RWPE1 (cell line): ENCODE data around the gene ADRB1.

Experiments
- CTCF ChIA-PET: fragments of 350-600 bp; sonication (Branson Sonifier 250); formaldehyde crosslinking; extraction: SDS; loops from one replicate; lab custom pipeline; 2021; lab: Yijun Ruan, JAX
- POLR2A ChIA-PET: fragments of 400-600 bp; formaldehyde crosslinking; extraction: SDS; loops from one replicate; lab custom pipeline; 2020; ENCODE audit warnings: antibody characterized with exemption; ENCODE audit not compliant: low non-redundant PET; lab: Yijun Ruan, JAX
- DNase-seq: peaks from one replicate; pipeline ENCODE4 v3.0.0; 2012; ENCODE audit warnings: low spot score
- H3K27ac ChIP-seq: fragments of 450-650 bp; 2 replicates; pipeline ENCODE4 v1.5.1; 2017
- CTCF ChIP-seq: fragments of 450-650 bp; conservative IDR thresholded peaks from 2 replicates; pipeline ENCODE4 v1.5.1; 2017; ENCODE audit warnings: low read depth, mild to moderate bottlenecking

ADRB1 gene

GRCh38 chr10:114046087-114046458, 2.4 kb downstream of the ADRB1 start:
- H3K27ac ChIP-seq, result no peak overlapping the region
- CTCF ChIA-PET, result no interaction called here
- POLR2A ChIA-PET, result no interaction called here
- no peak for TF ChIP-seq CTCF
- no peak for DNase-seq

- no peak for DNase-seq
- ChIA-PET CTCF (interaction anchor here (0.8 kb wide), 1 partner anchor 157 kb away, joined by 3 read pairs; no protein-coding TSS in a partner anchor), POLR2A (no interaction called here)
- TF ChIP-seq CTCF, result no peak
- no peak overlapping the region for H3K27ac ChIP-seq
Observed at GRCh38 chr10:114048472-114048871, 4.8 kb downstream of the ADRB1 start.

GRCh38 chr10:114051714-114052113, 8.0 kb downstream of the ADRB1 start:
- no peak for TF ChIP-seq CTCF
- H3K27ac ChIP-seq, result no peak overlapping the region
- ChIA-PET POLR2A (no interaction called here), CTCF (no interaction called here)
- DNase-seq, result no peak

- ChIA-PET POLR2A (no interaction called here), CTCF (interaction anchor here (0.5 to 0.6 kb wide), 3 partner anchors 49 to 473 kb away, joined by 3 to 4 read pairs (median 3); no protein-coding TSS in a partner anchor)
- TF ChIP-seq CTCF, result no peak
- no peak for DNase-seq
- no peak overlapping the region for H3K27ac ChIP-seq
Observed at GRCh38 chr10:114052255-114052654, 8.6 kb downstream of the ADRB1 start.

- DNase-seq, result no peak
- POLR2A ChIA-PET, result no interaction called here
- H3K27ac ChIP-seq, result no peak overlapping the region
- no peak for TF ChIP-seq CTCF
- CTCF ChIA-PET, result interaction anchor here (0.6 to 1.2 kb wide), 2 partner anchors 15 to 457 kb away, joined by 3 read pairs; no protein-coding TSS in a partner anchor
Observed at GRCh38 chr10:114053946-114054345, 10.3 kb downstream of the ADRB1 start.

GRCh38 chr10:114057855-114058254, 14.2 kb downstream of the ADRB1 start:
- POLR2A ChIA-PET, result no interaction called here
- CTCF ChIA-PET, result interaction anchor here (0.6 kb wide), 1 partner anchor 325 kb away, joined by 4 read pairs; no protein-coding TSS in a partner anchor
- no peak for DNase-seq
- no peak overlapping the region for H3K27ac ChIP-seq
- TF ChIP-seq CTCF, result no peak
